ENCODE results near the gene SLC6A15.

Gene SLC6A15

GRCh38 chr12:84810611-84811010 is 102.0 kb downstream of the SLC6A15 start:
- FAIRE-seq (no peak), DNase-seq (ENCODE audit: low spot score) (no peak)

All from urothelium cell line (cell line).